ENCODE data around the gene MMP14.

GRCh38 chr14:22841769-22842168 lies 5.4 kb downstream of the MMP14 start:
- TF ChIP-seq CTCF (IDR thresholded peaks at IDR 0.05): no peak
- TF ChIP-seq POLR2A (IDR thresholded peaks at IDR 0.05): no peak
- no peak for TF ChIP-seq POLR2AphosphoS5 (IDR thresholded peaks at IDR 0.05)
